Posterior vena cava (tissue), 2 donors: ENCODE measurements around the gene ALPG. TPM values are rescaled to one million over a fixed set of nuclear protein-coding genes. Genes with fewer than 3 reads are reported as not detected.
"Not testable (repeated sequence)": the region's sequence is repeated elsewhere in the genome, so short reads cannot be mapped to it uniquely, and the experiment has no call there.

Source experiments
- DNase-seq: peaks from one replicate; pipeline ENCODE4 v3.0.0-alpha.2; 2020; ENCODE audit warnings: low spot score
- intact Hi-C, 2 donors: fragments of 100-400 bp; cut with DNase I; formaldehyde crosslinking; loops; one replicate each; pipeline versions ENCODE4 v1.14.1 to v1.14.2; 2022 to 2023
- total RNA-seq, 2 donors: library from RNA; stranded (reverse); fragmentation: NEBNext Ultra II Directional; extraction: Animal tissue kit (Norgen Biotek cat#: 25700); gene quantifications; one replicate each; pipeline ENCODE4 v1.2.1, GENCODE V29; 2021
- donor health status: DM: yes; HTN: yes; CAD: no.
- donor health status: DM: yes; HTN: yes; CAD: no.

ALPG gene
- total RNA-seq, 2 donors from 2014 or later, result not detected

DNA sequence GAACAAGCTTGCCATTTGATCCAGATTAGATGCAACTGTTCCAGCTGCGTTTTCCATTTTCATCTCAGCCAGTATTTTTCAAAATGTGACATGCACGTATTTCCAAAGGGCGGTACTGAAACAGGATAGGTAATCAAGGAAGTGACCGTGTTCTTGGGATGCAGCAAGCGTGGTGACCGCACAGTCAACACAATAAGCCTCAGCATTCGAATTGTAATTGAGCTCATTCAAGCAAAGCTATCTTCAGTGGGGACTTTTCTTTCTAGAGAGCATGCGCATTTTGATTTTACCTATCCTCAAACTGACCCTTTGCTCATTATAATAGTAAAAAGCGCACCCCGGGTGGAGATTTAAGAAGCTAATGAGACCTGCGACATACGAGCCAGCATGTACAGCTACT, 31.5 kb upstream of the ALPG start:
- DNase-seq, result no peak
- intact Hi-C loops, result no loop called here

DNA sequence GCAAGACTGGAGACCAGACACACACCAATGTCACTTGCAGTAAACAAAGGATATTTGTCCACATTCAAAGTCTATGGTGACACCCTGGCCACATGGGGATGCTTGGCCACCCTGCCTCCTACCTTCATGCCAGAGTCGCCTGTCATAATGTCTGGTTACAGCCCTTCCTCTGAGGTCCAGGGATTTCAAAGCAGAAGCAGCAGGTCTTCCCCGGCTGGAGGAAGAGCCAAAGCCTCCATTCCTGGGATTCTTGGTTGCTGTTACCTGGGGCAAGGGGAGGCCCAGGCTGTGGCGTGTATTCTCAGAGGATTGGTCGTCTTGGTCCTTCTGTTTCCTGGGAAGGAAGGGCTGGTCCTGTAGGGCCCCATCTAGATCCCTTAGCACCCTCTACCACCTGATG, 30.4 kb upstream of the ALPG start:
- intact Hi-C loops, result no loop called here
- DNase-seq, result peak; percentile 51

DNA sequence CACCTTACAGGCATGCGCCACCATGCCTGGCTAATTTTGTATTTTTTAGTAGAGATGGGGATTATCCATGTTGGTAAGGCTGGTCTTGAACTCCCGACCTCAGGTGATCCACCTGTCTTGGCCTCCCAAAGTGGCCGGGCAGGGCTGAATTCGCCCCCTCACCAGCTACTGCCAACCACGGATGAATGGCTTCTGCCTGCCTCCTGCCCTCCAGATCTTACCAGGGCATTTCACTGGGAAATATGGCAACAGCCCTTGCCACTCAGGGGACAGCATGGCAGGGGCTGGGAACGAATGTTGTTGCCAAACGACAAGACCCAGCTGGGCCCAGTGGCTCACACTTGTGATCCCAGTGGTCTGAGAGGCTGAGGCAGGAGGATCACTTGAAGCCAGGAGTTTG, 29.9 kb upstream of the ALPG start:
- DNase-seq, result peak; percentile 55
- intact Hi-C loops, result no loop called here

DNA sequence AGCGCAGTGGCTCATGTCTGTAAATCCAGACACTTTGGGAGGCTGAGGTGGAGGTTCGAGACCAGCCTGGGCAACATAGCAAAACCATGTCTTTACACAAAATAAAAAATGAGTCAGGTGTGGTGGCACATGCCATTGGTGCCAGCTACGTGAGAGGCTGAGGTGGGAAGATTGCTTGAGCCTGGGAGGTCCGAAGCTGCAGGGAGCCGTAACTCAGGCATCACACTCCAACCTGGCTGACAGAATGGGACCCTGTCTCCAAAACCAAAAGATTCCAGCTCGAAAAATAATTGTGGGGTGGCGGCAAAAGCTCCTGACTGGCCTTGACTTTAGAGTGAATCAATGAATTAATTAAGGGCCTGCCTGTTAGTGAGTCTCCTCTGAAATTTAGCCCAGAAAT, 29.3 kb upstream of the ALPG start:
- intact Hi-C loops, result no loop called here
- no peak for DNase-seq

DNA sequence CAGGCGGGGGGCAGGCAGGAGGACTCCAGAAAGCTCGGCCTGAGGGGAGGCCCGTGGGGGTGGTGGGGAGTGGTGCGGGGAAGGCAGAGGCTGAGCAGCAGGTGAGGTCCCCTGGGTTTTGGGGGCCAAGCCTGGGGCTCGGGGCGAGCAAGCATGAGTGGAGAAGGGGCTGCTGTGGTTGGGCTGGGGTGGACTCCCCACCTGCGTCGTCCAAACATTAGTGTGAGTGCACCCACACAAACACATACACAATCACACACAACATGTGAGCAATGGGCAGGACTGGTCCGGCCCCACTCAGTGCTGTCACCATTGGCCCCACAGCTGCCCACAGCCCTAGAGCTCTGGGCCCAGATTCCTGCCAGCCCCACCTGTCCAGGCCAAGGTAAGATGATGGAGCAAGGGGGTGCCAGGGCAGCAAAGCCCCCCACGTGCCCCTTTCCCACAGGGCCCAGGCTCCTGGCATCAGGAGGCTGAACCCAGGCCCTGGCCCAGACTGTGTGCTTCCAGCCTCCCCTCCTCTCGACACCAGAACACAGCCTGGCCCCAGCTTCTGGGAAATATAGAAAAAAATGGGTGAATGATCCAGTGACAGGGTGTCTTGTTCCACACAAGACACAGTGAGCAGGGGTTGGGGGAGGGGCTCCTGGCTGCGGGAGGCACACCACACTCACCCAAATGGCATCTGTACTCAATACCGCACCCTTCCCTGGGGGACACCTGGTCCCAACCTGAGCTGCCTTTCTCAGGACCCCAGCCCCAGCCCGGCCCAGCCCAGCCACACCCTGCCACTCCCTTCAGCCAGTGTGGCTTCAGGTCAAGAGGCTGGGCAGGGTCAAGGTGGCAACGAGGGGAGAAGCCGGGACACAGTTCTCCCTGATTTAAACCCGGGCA, 28.6 kb upstream of the ALPG start:
- intact Hi-C loops, result no loop called here
- peak; percentile 59 for DNase-seq

DNA sequence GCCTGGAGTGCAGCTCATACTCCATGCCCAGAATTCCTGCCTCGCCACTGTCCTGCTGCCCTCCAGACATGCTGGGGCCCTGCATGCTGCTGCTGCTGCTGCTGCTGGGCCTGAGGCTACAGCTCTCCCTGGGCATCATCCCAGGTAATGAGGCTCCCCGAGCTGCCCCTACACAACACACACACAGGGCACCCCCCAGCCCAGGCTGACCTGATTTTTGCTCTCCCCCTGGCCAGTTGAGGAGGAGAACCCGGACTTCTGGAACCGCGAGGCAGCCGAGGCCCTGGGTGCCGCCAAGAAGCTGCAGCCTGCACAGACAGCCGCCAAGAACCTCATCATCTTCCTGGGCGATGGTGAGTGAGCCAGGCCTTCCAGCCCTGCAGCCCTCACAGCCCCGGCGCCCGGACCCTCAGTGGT, 27.9 kb upstream of the ALPG start, which contains the start of gene ALPP:
Gene ALPP (plus strand): TSS at position 17 of the 417 bp plus-strand sequence. CDS start 52 bp downstream, at position 69.
- DNase-seq, result peak; percentile 44
- intact Hi-C loops, result not testable (repeated sequence)

DNA sequence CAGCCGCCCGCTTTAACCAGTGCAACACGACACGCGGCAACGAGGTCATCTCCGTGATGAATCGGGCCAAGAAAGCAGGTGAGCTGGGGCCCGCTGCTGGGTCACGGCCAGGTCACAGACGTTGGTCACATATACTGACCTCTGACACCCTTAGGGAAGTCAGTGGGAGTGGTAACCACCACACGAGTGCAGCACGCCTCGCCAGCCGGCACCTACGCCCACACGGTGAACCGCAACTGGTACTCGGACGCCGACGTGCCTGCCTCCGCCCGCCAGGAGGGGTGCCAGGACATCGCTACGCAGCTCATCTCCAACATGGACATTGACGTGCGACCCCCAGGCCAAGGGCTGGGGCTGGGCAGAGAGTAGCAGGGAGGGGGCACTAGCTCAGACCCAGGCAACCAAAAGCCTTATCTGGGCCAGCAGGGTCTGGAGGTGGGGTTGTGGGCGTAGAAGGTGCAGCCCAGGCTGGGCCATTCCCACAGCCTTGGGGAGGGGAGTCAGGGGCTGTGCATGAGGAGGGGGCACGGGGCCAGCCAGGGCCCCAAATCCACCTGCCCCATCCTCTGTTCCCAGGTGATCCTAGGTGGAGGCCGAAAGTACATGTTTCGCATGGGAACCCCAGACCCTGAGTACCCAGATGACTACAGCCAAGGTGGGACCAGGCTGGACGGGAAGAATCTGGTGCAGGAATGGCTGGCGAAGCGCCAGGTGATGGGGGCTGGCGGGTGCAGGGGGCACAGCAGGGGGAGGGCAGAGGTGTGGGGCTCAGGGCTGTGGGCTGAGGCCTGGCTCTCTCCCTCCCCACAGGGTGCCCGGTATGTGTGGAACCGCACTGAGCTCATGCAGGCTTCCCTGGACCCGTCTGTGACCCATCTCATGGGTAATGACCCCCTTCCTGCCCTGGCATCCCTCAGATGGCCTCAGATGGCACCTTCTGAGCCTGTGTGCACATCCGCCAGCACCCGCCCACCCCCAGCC, 26.7 kb upstream of the ALPG start:
- DNase-seq, result peak; percentile 75
- intact Hi-C loops, result not testable (repeated sequence)

DNA sequence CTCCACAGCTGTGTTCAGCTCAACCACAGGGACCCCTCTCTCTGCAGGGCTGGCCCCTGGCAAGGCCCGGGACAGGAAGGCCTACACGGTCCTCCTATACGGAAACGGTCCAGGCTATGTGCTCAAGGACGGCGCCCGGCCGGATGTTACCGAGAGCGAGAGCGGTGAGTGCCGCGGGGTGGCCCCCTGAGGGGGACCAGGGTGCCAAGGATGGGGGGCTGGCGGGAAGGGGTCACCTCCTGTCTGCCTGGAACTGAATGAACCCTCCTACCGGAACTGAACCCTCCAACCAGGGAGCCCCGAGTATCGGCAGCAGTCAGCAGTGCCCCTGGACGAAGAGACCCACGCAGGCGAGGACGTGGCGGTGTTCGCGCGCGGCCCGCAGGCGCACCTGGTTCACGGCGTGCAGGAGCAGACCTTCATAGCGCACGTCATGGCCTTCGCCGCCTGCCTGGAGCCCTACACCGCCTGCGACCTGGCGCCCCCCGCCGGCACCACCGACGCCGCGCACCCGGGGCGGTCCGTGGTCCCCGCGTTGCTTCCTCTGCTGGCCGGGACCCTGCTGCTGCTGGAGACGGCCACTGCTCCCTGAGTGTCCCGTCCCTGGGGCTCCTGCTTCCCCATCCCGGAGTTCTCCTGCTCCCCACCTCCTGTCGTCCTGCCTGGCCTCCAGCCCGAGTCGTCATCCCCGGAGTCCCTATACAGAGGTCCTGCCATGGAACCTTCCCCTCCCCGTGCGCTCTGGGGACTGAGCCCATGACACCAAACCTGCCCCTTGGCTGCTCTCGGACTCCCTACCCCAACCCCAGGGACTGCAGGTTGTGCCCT, 25.2 kb upstream of the ALPG start:
- intact Hi-C loops, result not testable (repeated sequence)
- DNase-seq, result peak; percentile 78

DNA sequence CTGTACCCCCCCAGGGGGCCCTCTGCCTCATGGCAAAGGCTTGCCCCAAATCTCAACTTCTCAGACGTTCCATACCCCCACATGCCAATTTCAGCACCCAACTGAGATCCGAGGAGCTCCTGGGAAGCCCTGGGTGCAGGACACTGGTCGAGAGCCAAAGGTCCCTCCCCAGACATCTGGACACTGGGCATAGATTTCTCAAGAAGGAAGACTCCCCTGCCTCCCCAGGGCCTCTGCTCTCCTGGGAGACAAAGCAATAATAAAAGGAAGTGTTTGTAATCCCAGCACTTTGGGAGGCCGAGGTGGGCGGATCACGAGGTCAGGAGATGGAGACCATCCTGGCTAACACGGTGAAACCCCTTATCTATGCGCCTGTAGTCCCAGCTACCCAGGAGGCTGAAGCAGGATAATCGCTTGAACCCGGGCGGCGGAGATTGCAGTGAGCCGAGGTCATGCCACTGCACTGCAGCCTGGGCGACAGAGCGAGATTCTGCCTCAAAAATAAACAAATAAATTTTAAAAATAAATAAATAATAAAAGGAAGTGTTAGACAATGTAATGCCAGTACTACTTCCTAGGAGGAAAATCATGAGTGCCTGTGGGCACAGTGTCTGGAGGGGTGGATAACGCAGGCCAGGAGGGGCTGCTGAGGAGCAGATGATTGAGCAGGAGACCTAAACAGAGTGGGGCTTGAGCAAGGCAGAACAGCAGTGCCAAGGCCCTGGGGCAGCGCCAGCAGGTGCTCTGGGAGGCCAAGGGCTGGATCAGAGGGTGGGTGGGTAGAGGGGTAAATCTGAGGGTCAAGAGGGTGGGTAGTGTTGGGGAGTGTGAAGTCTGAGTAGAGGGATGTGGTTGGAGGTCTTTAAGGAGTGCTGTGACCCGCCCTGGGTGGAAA, 24.1 kb upstream of the ALPG start:
- intact Hi-C loops, result no loop called here

DNA sequence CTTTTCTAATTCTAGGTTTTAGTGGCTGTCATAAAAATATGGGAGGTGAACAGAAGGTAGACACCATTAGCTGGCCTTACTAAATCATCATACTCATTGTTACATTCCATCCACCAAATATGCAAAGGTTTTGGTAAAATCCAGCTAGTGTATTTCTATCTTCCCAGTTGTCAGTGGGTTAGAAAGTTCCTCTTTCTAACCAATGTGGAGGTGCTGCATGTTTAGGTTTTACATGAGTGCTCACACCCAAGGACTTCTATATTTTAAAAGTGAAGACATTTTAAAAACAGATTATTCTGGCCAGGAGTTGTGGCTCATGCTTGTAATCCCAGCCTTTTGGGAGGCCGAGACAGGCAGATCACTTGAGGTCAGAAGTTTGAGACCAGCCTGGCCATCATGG, 22.2 kb upstream of the ALPG start:
- DNase-seq, result no peak
- intact Hi-C loops, result no loop called here

More for the DNA sequence above, 24.1 kb upstream of the ALPG start:
- peak; percentile 56 for DNase-seq

DNA sequence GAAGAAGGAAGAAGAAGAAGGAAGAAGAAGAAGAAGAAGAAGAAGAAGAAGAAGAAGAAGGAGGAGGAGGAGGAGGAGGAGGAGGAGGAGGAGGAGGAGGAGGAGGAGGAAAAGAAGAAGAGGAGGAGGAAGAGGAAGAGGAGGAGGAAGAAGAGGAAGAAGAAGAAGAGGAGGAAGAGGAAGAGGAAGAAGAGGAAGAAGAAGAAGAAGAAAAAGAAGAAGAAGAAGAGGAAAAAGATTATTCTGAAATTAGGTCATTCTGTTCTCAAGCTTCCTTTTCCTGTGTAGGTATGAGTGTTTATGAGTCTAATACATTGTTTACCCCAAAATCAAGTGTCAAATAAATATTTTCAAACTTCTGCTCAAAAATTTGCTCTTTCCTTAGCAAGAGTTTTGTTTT, 21.6 kb upstream of the ALPG start:
- intact Hi-C loops, DNase-seq: not testable (repeated sequence)

DNA sequence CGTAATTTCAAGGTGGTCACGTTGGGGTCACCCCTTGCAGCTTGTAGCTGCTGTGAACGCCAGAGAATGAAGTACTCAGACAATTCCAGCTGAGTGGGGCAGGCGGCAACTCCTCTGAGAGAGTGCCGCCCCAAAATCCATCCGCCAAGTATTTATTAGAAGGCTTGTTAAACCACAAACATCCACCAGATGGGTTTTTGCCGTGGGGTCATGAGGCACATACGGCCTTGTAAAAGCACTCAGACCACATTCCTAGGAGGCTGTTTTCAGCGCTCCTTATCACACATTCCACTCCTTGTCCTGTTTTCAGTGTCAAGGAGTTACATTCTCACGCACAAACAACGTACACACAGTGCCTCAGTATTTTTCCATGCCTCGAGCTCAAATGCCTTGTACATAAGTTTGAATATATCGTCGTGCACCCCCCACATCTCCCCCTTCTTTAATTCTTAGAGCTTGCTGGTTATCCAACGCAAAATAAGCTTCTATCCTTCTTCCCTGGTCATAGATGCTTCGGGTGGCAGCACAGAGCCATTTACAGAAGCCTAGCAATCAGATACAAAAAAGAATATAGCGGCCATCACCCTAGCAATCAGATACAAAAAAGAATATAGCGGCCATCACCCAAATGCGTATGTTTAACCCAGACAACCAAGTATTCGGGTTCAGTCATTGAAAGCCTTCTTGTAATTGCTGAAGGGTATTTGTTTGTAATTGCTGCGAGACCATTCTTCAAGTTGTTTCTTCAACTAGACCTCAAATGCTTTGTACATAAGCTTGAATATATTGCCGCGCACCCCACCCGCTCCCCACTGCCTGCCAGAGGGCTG, 20.8 kb upstream of the ALPG start:
- intact Hi-C loops, result no loop called here
- DNase-seq, result no peak

DNA sequence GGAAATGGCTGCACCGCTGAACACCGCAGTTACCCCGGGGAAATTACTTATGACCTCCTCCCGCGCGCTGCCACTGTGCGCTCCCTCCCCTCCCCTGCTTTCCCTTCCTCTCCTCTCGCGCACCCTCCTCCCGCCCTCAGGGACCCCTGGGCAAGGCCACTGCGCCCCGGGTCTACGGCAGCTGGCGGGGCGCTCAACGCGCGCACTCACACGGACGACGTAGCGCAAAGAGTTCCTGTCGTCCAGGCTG, 20.2 kb upstream of the ALPG start:
- DNase-seq, result no peak
- intact Hi-C loops, result no loop called here

DNA sequence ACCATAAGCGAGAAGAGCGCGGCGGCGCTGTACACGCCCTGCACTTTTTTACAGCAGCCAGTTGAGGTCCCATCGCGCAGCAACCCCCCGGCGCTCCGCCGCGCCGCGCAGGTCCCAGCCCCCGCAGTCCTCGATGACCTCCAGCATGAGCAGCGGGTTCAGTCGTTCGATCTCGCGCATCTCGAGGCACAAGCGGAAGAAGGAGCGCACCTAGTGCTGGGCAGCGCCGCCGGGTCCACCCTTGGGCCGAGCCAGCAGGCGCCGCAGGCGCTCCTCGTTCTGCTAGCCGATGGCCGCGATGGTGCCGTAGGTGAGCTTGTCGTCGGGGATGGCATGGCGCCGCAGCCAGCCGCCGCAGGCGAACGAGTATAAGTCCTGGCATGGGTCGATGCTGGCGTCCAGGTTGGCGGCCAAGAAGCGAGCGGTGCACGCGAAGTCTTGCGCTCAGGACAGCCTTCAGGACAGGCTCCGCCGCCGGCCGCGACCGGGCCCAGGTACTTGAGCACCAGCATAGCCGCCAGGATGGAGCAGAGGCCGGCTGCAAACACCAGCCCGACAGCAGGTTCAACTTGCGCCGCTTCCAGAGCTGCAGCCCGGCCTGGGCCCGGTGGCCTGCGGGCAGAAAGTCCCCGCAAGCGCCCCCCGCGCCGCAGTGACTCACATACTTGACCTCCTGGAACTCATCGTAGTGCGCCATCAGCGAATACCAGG, 19.7 kb upstream of the ALPG start:
- intact Hi-C loops, result no loop called here
- DNase-seq, result no peak

DNA sequence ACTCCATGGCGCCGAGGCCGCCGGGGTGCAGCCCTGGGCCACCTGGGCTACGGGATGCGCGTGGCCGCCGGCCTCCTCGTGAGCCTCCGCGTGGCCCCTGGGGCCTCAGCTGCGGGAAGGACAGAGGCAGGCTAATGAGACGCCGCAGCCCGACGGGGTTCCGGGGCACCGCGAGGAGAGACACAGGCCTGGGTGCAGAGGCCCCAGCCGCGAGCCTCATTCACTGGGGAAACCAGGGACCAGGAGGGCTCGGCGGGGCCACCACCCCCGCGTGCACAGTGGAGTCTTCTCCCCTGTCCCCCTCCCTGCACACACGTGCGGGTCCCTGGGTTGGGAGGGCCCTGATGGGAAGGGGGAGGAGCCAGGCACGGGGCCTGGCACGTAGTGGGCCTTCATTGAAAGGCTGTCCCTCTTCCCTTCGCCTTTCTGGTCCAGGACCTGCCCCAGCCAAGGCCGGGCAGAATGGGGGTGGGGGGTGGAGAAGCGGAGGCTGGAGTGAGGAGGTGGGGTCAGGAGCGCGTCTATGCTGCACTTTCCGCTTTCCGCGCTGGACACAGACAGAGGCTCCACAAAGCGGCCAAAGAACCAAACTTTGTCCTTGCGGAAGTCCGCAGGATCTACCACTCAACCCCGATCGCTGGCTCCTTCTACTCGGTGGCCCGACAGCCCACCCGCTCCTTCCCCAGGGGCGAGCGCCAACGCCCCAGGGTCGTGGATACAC, 19.0 kb upstream of the ALPG start:
- intact Hi-C loops, result no loop called here
- DNase-seq, result peak; percentile 58

DNA sequence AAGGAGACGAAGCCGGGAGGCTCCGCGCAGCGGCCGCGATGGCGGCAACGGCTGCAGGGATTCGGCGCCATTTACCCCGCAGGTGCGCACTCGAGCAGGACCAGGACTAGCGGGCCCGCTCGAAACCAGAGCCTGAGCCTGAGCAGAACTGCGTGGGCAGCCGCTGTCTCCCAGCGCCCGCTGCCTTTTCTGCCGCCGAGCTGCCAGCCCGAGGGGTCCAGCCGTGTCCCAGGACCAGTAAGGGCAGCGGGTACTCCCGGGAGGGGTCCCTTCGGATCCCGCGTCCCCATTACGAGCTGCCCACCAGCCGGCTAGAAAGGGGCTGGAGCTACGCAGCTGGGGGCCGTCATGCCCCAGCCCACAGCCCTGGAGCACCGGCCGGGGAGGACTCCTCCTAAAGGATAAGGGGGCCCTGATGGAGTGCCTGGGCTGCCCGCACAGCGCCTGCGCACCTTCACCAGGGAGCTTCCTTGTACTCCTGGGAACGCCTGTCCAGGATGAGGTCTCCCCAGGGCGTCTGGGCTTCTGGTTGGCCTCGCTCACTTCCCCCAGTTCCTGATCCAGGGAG, 18.2 kb upstream of the ALPG start:
- peak; percentile 74 for DNase-seq
- intact Hi-C loops, result no loop called here
